Islet precursor cell (in vitro differentiated cells): ENCODE results near the gene NDC1.
"Not testable (repeated sequence)": the region's sequence is repeated elsewhere in the genome, so short reads cannot be mapped to it uniquely, and the experiment has no call there.

Source experiments
- DNase-seq: peaks from one replicate; pipeline ENCODE4 v3.0.0-alpha.2; 2018

Gene NDC1

GRCh38 chr1:53821380-53821779 is 16.7 kb downstream of the NDC1 start:
- no peak for DNase-seq

- no peak for DNase-seq
These were observed 18.7 kb downstream of the NDC1 start for GRCh38 chr1:53819387-53819786.

GRCh38 chr1:53816584-53816983 is 21.5 kb downstream of the NDC1 start:
- DNase-seq = not testable (repeated sequence)

- not testable (repeated sequence) for DNase-seq
These were observed 22.6 kb downstream of the NDC1 start for GRCh38 chr1:53815484-53815883.

- peak; percentile 66 for DNase-seq
These were observed 26.7 kb downstream of the NDC1 start for GRCh38 chr1:53811414-53811851.

GRCh38 chr1:53810497-53810896 is 27.6 kb downstream of the NDC1 start:
- DNase-seq = no peak

GRCh38 chr1:53810007-53810406 is 28.1 kb downstream of the NDC1 start:
- DNase-seq = no peak

- no peak for DNase-seq
These were observed 30.2 kb downstream of the NDC1 start for GRCh38 chr1:53807916-53808315.

- DNase-seq = no peak
These were observed 33.1 kb downstream of the NDC1 start for GRCh38 chr1:53804791-53805505.

- DNase-seq = no peak
These were observed 33.9 kb downstream of the NDC1 start for GRCh38 chr1:53804181-53804580.

GRCh38 chr1:53800621-53801020 is 37.5 kb downstream of the NDC1 start:
- DNase-seq = no peak

- DNase-seq = no peak
These were observed 39.0 kb downstream of the NDC1 start for GRCh38 chr1:53799141-53799540.

GRCh38 chr1:53792806-53793205 is 45.3 kb downstream of the NDC1 start:
- DNase-seq = no peak

- no peak for DNase-seq
These were observed 50.4 kb downstream of the NDC1 start for GRCh38 chr1:53787655-53788054.

- DNase-seq = no peak
These were observed 55.0 kb downstream of the NDC1 start for GRCh38 chr1:53783056-53783455.

- DNase-seq = no peak
These were observed 56.4 kb downstream of the NDC1 start for GRCh38 chr1:53781654-53782053.

- no peak for DNase-seq
These were observed 60.8 kb downstream of the NDC1 start for GRCh38 chr1:53777272-53777671.

- DNase-seq = no peak
These were observed 66.4 kb downstream of the NDC1 start for GRCh38 chr1:53771648-53772047.

- no peak for DNase-seq
These were observed 68.3 kb downstream of the NDC1 start for GRCh38 chr1:53769780-53770179.

GRCh38 chr1:53769184-53769583 is 68.9 kb downstream of the NDC1 start:
- DNase-seq = no peak

GRCh38 chr1:53766831-53767405 is 71.2 kb downstream of the NDC1 start:
- no peak for DNase-seq

- DNase-seq = no peak
These were observed 71.8 kb downstream of the NDC1 start for GRCh38 chr1:53766194-53766742.

GRCh38 chr1:53765657-53766056 is 72.4 kb downstream of the NDC1 start:
- DNase-seq = no peak

GRCh38 chr1:53763911-53764310 is 74.2 kb downstream of the NDC1 start:
- no peak for DNase-seq

GRCh38 chr1:53763461-53763860 is 74.6 kb downstream of the NDC1 start:
- DNase-seq = no peak
